Measurements from ENCODE around the gene MUSK. TPM values are rescaled to one million over a fixed set of nuclear protein-coding genes. Genes with fewer than 3 reads are reported as not detected.

Gene MUSK
- 10.8 TPM for total RNA-seq

DNA sequence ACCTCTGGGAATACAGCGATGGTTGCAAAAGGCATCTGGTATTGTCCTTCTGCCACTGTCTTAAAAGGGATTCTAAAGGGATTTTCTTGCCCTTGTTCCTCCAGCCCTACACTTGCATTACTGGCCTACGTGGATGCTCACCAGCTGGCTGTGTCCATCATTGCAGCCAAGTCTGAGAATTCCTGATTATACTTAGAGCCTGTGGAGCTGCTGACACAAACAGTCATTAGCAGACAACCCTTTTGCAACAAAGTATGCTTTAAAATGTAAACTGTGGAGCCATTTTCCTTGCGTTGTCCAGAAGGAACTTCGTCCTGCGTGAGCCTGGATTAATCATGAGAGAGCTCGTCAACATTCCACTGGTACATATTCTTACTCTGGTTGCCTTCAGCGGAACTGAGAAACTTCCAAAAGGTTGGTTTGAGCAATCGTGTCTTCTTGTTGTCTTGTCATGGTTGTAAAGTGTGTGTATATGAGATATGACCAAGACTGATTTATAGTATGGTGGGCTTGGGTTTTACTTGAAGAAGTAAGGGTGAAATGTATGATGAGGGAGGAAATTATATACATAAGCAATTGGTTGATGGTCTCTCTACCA is at the start of gene MUSK:
MUSK (plus strand) TSS at position 222 of the 598 bp plus-strand sequence; CDS start at position 336, 114 bp downstream.
- DNase-seq, result peak; percentile 94

DNA sequence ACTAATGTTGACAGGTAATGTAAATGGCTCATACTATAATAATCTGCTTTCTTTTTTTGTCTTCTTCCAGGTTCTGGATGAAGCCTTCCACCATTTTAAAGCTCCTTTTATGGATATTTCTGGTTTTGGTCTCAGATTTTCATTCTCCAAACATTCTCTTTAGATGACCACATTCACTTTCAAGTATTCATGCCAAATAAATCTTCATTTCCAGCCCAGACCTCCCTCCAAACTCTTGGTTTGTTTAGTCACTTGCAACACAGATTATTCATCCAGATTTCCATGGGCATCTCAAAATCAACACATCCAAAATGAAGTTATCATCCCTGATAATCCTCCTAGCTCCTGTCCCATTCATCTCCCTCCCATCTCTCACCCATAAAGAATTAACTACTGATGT is 48.8 kb upstream of the MUSK start:
- DNase-seq, result no peak

DNA sequence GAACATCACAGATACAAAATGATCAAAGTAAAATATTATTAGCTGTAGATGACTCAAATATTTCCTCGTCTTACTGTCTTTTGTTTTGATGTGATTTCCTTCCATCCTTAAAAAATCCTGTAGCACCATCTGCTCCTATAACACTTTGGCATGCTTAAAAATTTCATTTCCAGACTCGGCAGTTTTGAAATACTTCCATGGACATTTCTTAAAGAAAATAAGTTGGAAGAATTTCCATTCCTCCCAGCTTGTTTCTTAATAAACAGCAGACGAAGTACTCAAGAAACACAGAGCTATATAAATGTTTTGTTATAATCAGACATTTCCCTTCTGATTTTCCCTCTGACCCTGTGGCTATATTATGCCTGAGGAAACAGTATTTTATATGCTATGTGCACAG is 47.9 kb upstream of the MUSK start:
- peak; percentile 59 for DNase-seq

DNA sequence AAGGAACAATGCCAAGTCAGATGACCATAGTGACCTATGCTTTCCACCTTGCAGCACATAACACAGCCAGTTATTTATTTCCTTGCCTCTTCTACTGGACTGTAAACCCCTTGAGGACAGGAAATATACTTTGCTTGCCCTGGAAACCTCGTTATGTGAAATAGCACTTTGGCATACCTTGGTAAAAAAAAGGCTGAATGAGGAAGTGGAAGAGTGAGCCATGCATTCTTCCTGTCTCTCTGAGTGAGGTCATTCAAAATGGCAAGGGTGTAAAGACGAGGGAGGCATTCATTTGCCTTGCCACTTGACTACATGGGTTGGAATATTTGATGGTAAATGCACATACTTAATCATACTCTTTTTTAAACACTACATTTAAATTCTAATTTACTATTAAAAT is 46.2 kb upstream of the MUSK start:
- no peak for DNase-seq

DNA sequence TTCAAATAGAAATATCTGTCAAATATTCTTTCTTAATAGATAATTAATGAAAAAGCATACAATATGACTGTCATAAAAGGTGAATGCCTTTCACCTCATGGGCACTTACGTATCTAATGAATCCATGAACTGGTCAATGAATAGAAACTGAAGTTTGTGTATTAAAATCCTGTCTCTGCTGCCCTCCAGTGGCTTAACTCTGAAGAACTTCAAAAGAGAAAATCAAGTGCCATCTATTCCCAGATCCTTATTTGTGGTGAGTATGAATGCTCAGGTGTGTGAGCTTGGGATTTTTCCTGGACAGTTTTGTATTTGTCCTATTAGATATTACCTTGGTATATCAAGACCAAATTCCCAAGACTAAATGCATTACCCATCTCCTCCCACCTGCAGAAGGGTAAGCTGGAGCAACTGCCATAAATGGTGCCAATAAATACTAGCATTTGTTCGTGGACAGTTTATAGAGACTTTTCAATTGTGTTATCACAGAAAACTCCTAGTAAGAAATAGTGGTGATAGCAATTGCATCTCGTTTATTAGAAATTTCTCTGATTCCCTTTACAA is 45.0 kb upstream of the MUSK start:
- DNase-seq, result peak; percentile 87

DNA sequence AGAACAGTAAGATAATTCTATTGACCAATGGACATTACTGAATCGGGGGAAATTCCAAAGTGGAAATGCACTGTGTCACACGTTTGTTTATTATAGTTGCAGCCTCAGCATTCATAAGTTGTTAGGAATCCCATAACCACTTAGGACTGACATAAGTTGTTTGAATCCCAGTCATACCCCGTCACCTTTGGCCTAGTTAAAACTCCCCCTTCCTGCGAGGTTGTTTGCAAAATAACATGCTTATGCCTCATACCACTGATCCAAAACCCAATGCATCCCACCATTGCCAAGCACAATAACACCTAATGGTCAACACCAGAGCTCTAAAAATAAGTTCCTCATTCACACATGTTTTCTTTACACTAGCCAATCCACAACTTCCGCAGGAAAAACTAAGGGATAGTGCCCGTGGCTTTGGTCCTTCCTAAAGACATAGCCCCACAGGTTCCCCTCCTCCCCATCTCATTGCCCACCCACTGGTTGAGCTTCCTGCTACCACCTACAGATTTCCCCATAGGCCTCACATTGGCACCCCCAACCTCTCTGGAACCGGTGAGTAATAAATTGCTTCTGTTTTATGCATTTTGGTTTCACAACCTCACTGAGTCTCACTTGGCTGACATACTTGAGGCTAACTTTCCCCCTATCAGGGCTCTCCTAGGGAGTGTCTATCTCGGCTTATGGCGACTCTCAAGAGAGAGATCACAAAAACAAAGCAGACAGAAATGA is 42.3 kb upstream of the MUSK start:
- no peak for DNase-seq

DNA sequence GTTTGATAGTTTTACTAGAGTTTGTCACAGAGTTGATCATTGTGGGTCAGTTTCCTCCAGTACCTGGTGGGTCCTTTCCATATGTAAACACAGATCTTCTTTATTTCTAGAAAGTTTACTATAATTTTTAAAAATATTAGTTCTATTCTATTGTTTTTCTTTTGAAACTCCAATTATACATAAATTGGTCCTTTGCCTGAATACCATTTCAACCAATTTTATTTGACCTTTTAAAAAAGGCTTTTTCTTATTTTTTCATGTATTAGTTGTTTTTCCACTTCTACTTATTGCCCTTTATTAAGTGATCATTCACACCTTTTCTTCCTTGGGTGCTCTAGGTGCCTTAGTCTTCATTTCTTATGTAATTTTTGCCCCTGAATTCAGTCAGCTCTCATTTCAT is 33.0 kb upstream of the MUSK start:
- no peak for DNase-seq

DNA sequence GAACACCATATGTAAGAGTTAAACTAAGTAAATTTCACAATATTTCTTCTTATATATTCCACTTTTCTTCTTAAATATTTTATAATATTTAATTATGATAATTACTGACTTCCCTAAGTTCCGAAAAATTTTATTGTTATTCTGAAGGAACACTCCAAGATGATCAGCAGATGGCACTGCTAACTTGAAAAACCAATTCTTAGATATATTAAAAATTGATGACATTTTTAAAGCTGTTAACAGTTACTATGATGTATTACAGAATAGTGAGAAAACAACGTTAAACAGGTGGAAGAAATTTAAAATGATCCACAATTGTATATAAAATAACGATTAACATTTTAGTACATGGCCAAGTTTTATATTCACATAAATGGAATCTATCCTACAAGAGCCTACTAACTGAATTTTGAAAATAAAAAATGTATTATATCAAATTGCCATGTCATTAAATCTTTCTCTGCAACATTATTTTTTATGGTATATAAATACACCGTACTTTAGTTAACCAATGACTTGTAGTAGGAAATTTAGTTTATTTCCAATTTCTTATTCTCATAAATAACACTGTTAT is 30.1 kb upstream of the MUSK start:
- DNase-seq, result peak; percentile 67

DNA sequence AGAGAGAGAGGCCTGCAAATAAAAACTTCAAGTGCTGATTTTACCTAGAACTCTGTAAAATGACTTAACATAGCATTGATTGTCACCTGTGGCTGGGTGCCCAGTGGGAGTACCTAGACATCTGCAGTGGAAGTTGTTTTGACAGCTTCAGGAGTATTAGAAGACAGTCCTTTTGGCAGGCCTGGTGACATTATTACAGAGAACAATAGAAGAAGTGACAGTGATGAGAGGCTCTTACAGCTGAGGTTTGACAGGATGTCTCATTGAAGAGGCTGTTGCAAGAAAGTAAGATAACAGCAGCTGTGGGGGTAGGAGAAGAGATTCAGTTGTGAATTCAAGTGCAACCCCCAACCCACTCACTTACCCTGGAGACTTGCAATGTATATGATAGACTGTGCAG is 27.9 kb upstream of the MUSK start:
- peak; percentile 74 for DNase-seq

DNA sequence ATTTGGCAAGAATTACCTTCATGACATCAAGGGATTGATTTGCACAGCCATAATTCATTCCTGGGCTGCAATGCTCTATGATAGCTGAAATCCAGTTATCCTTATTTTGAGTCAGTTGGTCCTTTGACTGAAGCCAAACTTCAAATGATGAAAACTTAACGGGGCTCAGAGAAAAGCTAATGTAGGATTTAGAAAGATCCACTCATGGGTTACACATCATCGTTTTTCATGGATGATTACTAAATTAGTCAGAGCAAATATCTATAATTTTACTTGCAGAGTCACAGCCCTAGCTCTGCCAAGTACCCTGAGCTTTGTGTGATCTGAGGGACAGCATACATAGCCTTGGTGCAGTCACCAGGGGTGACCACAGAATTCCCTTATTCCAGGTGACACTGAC is 27.3 kb upstream of the MUSK start:
- no peak for DNase-seq

DNA sequence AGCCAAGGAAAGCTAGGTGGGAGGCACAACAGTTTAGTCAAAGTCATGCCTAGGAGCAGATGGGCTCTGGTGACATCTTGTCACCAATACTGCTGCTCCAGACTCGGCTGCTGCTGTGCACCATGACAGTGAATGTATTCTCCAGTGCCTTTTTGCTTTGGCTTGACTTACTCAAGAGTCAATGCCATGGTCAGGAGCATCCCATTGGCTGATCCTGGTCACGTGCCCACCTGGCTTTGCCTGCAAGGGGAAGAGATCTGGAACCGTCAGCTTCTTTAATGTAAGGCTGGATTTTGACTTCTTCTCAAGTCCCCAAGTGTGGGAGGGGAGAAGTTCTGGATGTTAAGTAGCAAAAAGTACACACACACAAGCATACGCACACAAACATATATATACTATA is 19.9 kb upstream of the MUSK start:
- DNase-seq, result no peak

DNA sequence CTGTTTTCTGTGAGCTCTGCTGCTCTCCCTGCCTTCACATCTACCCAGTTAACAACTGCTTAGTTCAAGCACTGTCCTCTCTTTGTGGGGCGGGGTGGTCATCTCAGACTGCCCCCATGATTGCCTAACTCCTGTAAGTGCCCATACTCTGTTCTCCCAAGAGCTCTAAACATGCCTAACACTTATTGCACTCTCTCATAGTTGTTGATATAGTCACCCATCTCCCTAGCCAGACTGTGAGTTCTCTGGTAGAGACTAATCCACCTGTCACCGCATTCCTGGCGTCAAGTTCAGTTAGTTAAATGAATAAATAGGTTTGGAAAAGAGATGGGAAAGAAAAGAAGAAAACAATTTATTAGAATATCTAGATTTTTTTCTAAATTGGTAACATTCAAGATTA is 18.3 kb upstream of the MUSK start:
- DNase-seq, result peak; percentile 53

DNA sequence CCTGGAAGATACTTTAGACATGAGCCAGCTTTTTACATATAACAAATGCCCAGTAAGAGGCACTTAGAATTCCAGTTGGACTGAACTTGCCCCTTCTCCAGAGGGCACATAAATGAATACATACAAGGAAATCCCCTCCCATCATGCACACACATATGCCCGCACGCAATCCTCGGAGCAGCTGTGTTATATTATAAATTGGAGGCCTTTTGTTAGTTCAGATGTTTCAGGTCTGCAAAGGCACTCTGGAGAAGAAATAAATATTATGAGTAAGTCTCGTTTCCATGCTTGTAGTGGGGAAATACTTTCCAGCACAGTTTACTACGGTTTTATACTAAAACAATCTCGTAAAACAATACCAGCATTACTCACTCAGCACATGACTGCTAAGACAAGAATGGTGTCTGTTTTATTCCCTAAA is 17.6 kb upstream of the MUSK start:
- DNase-seq, result peak; percentile 88

DNA sequence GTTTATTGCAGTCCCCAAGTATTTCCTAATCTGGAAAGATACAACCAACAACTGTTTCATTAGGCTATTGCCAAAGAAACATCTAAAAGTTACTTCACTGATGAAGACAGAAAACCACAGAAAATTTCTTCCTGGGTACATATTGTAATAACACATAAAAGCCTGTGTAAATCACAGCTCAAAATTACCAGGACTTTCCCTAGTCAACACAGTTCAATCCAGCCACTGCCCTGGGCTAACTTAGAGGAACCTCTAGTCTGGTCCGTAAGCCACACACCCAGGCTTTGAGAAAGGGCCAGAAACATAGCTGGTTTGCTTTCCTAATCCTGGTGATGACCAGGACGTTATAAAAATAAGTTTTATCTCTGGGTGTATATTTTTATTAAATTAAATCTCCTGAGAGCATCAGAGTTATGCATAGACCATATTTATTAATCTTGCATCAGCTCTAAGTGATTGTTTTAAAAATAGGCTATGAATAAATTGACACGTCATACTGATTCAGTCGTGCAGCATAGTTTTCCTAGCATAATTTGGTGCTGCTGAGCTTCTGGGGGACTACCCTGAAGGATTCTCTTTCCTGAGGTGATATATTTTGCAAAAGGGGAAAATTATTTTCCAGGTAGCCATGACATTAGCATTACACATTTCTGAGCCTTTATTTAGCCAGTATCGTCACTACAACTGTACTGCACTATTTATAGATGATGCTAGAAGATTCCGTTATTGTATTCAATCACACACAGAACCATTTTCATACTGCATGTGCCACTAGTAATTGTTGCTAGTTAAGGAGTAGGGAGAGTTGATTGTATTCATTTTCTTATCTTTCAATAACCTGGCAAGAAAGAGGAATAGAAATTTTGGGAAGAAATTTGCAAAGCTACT is 12.6 kb upstream of the MUSK start:
- DNase-seq, result no peak

DNA sequence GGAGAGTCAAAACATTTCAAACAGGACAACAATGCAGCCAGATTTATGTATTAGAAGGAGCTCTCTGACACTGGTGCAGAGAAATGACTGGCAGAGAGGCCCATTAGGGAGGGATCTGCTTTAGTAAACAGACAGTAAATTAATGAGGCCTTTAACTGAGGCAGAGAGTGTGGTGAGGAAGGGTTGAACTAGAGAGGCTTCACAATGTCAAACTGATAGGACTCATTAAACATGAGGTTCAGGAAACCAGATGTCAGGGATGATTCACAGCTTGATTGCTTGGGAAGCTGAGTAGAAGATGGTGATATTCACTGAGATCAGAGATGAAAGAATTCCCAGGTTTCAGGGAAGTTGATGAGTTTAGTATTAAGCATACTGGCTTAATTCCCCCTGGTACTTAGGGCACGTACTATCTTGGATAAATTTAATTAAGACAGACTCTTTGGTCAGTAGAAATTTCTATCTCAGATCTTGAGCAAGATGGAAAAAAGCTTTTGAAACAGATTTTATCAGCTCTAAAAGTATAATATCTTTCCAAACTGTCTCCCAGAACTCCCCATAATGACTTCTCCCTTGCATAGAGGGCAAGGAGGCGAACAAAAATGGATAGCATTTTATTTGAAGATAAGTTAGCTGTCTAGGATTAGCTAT is 8.6 kb upstream of the MUSK start:
- DNase-seq, result no peak

DNA sequence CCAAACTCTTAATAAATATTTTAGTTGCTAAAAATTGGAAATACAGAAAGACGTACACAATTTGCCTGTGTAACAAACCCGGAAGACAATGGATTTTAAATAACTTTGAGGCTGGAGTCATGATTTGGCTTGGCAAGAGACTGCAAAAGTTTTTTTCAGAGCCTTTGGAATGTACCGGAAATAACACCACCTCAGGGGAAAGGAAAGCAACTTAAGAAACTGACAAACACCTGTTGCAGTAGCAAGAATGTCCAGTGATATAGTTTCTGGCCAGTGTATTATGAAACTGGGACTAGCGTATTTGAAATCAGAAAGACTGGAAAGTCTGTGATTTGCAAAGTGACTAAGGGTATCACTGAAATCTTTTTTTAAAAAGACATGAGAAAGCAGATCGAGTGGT is 842 bp downstream of the MUSK start:
- DNase-seq, result peak; percentile 68

DNA sequence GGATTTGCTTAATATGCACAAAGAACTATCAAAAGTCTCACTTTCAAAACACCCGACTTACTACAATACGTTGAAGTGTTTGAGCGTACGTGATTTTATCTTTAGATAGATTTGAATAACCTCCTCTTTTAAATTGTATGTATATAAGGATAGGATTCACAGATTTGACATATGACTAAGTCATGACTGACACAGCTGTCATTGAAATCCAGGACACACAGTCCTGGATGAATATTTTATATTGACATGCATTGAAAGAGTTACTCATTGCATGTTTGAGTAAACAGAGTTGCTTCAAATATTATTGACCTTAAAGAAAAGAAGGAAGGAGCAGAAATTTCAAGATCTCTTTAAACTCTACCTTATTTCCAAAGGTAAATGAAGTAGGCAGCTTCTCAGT is 3.3 kb downstream of the MUSK start:
- no peak for DNase-seq

DNA sequence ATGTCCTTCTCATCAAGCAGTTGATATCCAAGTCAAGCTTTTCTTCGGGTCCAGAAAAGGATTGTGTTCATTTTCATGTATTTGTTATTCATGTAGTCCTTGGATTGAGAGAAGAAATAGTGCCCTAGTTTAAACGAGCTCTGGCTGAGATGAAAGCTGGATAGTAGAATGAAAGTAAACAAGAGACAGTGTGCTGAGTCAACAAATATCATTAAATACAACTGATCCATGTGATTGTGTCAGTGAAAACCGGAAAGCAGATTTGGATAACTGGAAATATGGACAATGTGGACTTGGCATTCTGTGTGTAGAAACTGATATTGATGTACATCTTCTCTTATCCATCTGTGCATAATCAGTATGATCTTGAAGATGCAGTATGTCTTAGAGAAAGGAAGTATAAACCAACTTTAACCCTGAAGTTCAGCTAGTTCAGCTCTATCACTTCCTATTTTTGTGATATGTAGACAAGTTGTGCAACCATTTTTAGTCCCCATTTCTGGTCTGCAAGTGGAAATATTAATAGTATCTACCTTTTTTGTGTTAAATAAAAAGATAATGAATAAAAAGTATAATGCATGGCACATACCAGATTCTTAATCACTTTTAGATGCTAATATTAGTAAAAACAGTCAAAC is 4.4 kb downstream of the MUSK start:
- DNase-seq, result no peak

DNA sequence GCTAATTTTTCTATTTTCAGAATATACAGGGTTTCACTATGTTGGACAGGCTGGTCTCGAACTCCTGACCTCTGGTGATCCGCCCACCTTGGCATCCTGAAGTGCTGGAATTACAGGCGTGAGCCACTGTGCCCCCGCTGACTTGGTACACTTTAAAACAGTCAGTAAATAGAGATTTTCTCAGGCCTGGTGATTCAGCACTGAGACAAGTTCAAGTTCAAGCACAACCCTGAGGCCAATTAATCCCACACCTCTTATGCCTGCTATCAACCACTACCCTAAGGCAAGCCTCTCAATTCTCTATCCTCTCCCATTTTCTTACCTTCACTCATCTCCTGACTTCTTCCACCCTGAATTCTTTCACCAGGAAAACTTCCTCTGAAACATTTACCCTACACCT is 18.9 kb downstream of the MUSK start:
- no peak for DNase-seq

DNA sequence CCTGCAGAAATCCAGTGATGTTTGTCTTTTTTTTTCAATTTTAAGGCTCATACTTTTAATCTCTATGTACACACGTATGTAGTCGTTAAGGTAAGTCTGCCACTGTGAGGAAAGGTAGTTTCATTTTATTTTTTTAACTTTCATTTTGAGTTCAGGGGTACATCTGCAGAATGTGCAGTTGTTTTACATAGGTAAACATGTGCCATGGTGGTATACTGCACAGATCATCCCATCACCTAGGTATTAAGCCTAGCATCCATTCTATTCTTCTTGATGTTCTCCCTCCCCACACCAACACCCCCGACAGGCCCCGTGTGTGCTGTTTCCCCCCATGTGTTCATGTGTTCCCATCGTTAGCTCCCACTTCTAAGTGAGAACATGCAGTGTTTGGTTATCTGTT is 19.7 kb downstream of the MUSK start:
- DNase-seq, result no peak

DNA sequence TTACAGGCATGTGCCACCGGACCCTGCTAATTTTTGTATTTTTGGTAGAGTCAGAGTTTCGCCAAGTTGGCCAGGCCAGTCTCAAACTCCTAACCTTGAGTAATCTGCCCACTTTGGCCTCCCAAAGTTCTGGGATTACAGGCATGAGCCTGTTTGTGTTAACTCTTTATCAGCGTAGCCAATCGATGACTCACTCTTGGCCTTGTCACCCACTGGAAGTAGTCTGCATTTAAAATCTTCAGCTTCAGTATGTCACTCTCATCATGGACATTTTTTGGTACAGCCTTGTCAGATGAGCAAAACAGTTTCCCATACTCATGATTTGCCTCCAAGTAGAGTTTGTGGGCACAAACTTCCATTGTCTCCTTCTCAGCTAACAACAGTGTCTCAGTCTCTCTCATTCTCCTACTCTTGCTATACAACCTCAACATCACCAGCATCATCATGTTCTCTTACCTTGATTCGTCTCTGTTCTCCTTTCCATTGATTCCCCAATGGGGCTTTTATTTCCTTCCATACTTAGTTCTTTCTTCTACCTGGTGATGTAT is 22.5 kb downstream of the MUSK start:
- no peak for DNase-seq
